Activated B cell treated with CpG ODN at 0.5 μM for 24 hours (primary cell): Measurements from ENCODE around the gene SRR. TPM values are rescaled to one million over a fixed set of nuclear protein-coding genes. Genes with fewer than 3 reads are reported as not detected.
A peak's percentile ranks its signal among the peaks of the same experiment; 100 is the strongest.

ENCODE experiments used
- ATAC-seq: fragments of 200-7000 bp; cut with Tn5 transposase; one replicate; pipeline ENCODE4 v1.10.0; 2021; ENCODE audit warnings: low read depth, mild to moderate bottlenecking, moderate library complexity
- CTCF ChIA-PET: fragments of 350-600 bp; sonication (Branson Sonifier 250); formaldehyde crosslinking; loops from one replicate; lab custom pipeline; 2021; ENCODE audit warnings: antibody characterized with exemption; lab: Charles Lee
- POLR2A ChIA-PET: fragments of 350-600 bp; sonication (Branson Sonifier 250); formaldehyde crosslinking; loops from one replicate; lab custom pipeline; 2021; ENCODE audit warnings: antibody characterized with exemption; lab: Charles Lee
- DNase-seq: peaks from one replicate; pipeline ENCODE4 v3.0.0; 2022
- H3K27ac Mint-ChIP-seq: one replicate; pipeline ENCODE4 v1.8.0; 2020; ENCODE audit warnings: mixed read lengths
- H3K27me3 Mint-ChIP-seq: one replicate; pipeline ENCODE4 v1.8.0; 2021; ENCODE audit warnings: mixed read lengths
- H3K36me3 Mint-ChIP-seq: one replicate; pipeline ENCODE4 v1.8.0; 2021; ENCODE audit warnings: low read depth, mixed read lengths
- H3K4me1 Mint-ChIP-seq: one replicate; pipeline ENCODE4 v1.8.0; 2021; ENCODE audit warnings: mixed read lengths
- H3K4me3 Mint-ChIP-seq: one replicate; pipeline ENCODE4 v1.8.0; 2020; ENCODE audit warnings: mild to moderate bottlenecking, mixed read lengths
- H3K9me3 Mint-ChIP-seq: one replicate; pipeline ENCODE4 v1.8.0; 2020; ENCODE audit warnings: mixed read lengths
- intact Hi-C: fragments of 100-400 bp; cut with micrococcal nuclease; formaldehyde crosslinking; loops from one replicate; pipeline ENCODE4 v1.15.1; 2024
- total RNA-seq: library from RNA; stranded (reverse); gene quantifications from 2 replicates; pipeline ENCODE4 v1.2.3, GENCODE V29; 2022
- TF ChIP-seq, protein P1 (sequence below): fragments of 200-600 bp; IDR thresholded peaks from one replicate; pipeline ENCODE4 v1.8.0; 2022; ENCODE audit warnings: antibody characterized with exemption, mild to moderate bottlenecking

The SRR gene
- total RNA-seq, 1 donor from 2014 or later = 5.7 TPM

- ATAC-seq (no peak), DNase-seq (no peak)
- intact Hi-C loops = no loop called here
- H3K36me3 Mint-ChIP-seq = peaks cover 41% of the 10 kb centered on the region
- no peak overlapping the region for H3K4me3 Mint-ChIP-seq
- ChIA-PET CTCF (interaction anchor here (1.0 to 1.6 kb wide), 2 partner anchors 22 to 23 kb away, joined by 4 read pairs; no protein-coding TSS in a partner anchor), POLR2A (no interaction called here)
- peak overlapping the region; percentile 93 for H3K27ac Mint-ChIP-seq
- H3K4me1 Mint-ChIP-seq = peaks cover 20% of the 10 kb centered on the region
- H3K9me3 Mint-ChIP-seq = no peaks in the 10 kb centered on the region
- TF ChIP-seq, protein P1, sequence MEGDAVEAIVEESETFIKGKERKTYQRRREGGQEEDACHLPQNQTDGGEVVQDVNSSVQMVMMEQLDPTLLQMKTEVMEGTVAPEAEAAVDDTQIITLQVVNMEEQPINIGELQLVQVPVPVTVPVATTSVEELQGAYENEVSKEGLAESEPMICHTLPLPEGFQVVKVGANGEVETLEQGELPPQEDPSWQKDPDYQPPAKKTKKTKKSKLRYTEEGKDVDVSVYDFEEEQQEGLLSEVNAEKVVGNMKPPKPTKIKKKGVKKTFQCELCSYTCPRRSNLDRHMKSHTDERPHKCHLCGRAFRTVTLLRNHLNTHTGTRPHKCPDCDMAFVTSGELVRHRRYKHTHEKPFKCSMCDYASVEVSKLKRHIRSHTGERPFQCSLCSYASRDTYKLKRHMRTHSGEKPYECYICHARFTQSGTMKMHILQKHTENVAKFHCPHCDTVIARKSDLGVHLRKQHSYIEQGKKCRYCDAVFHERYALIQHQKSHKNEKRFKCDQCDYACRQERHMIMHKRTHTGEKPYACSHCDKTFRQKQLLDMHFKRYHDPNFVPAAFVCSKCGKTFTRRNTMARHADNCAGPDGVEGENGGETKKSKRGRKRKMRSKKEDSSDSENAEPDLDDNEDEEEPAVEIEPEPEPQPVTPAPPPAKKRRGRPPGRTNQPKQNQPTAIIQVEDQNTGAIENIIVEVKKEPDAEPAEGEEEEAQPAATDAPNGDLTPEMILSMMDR = no peak
- H3K27me3 Mint-ChIP-seq = no peaks in the 10 kb centered on the region
Observed at GRCh38 chr17:2267354-2267753, 36.4 kb upstream of the SRR start.

DNA sequence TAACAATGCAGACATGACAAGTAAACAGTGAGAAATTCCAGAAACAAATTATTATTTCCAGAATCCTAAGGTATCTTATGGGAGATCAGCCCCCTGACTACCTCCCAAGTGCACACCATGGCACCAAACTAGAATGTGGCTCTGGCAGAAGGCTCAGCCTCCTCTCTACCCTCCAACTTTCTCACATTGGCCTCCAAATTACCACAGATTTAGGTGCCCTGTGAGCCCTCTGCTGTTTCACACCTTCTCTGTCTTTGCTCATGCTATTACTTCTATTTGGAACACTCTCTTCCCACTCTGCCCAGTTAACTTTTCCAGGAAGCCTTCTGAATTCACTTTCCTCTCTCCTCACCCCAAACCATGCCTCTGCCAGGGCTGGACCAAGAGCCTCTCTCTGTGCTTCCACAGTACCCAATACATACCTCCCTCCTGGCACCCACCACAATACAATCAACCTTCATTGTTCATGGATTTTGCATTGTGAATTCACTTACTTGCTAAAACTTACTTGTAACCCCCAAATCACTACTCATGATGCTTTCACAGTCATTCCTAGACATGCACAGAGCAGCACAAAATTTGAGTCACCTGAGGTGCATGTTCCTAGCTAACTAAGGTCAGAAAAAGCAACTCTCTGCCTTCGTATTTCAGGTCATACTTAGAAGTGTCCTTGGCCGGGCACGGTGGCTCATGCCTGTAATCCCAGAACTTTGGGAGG, 31.6 kb upstream of the SRR start:
- no peak overlapping the region for H3K27ac Mint-ChIP-seq
- POLR2A ChIA-PET = no interaction called here
- H3K4me3 Mint-ChIP-seq = no peak overlapping the region

GRCh38 chr17:2274414-2274813, 29.3 kb upstream of the SRR start:
- Mint-ChIP-seq H3K4me1 (no peaks in the 10 kb centered on the region), H3K9me3 (no peaks in the 10 kb centered on the region), H3K27ac (no peak overlapping the region), H3K27me3 (no peaks in the 10 kb centered on the region), H3K36me3 (peaks cover 51% of the 10 kb centered on the region), H3K4me3 (no peak overlapping the region)
- ATAC-seq = no peak
- POLR2A ChIA-PET = no interaction called here
- no peak for DNase-seq
- CTCF ChIA-PET = no interaction called here
- TF ChIP-seq, protein P1 = no peak
- intact Hi-C loops = no loop called here

More for the DNA sequence above, 31.6 kb upstream of the SRR start:
- H3K9me3 Mint-ChIP-seq = no peaks in the 10 kb centered on the region
- TF ChIP-seq, protein P1 = no peak
- peaks cover 49% of the 10 kb centered on the region for H3K36me3 Mint-ChIP-seq
- no peaks in the 10 kb centered on the region for H3K27me3 Mint-ChIP-seq
- peaks cover 1% of the 10 kb centered on the region for H3K4me1 Mint-ChIP-seq
- ATAC-seq (no peak), DNase-seq (no peak)
- intact Hi-C loops = no loop called here
- CTCF ChIA-PET = no interaction called here

DNA sequence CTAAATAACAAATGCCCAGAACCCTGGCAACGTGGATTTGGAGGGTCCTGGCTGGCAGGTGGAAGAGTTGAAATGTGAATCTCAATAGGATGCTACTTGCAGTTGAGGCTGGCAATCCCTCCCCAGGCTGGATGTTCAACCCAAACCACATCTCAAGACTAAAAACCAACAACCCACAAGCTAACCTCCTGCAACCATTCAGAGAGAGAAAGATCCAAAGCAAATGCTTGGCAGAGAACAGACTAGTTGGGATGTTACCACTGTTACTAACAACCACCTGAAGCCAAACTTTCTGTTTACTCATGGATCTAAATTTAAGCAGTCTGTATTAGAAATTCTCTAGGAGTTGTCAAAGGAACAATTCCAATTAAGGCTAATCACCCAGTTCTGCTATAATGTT, 28.0 kb upstream of the SRR start:
- H3K27ac Mint-ChIP-seq = no peak overlapping the region
- H3K27me3 Mint-ChIP-seq = no peaks in the 10 kb centered on the region
- no peak overlapping the region for H3K4me3 Mint-ChIP-seq
- H3K4me1 Mint-ChIP-seq = no peaks in the 10 kb centered on the region
- POLR2A ChIA-PET = interaction anchor here (0.6 kb wide), 1 partner anchor 107 kb away, joined by 3 read pairs; no protein-coding TSS in a partner anchor
- ATAC-seq (no peak), DNase-seq (no peak)
- intact Hi-C loops = loop anchor here (1.0 kb wide), 1 partner anchor 11 kb away; no protein-coding TSS in a partner anchor
- CTCF ChIA-PET = interaction anchor here (0.8 kb wide), 1 partner anchor 11 kb away, joined by 3 read pairs; no protein-coding TSS in a partner anchor
- H3K36me3 Mint-ChIP-seq = peaks cover 49% of the 10 kb centered on the region
- H3K9me3 Mint-ChIP-seq = no peaks in the 10 kb centered on the region
- TF ChIP-seq, protein P1 = no peak

DNA sequence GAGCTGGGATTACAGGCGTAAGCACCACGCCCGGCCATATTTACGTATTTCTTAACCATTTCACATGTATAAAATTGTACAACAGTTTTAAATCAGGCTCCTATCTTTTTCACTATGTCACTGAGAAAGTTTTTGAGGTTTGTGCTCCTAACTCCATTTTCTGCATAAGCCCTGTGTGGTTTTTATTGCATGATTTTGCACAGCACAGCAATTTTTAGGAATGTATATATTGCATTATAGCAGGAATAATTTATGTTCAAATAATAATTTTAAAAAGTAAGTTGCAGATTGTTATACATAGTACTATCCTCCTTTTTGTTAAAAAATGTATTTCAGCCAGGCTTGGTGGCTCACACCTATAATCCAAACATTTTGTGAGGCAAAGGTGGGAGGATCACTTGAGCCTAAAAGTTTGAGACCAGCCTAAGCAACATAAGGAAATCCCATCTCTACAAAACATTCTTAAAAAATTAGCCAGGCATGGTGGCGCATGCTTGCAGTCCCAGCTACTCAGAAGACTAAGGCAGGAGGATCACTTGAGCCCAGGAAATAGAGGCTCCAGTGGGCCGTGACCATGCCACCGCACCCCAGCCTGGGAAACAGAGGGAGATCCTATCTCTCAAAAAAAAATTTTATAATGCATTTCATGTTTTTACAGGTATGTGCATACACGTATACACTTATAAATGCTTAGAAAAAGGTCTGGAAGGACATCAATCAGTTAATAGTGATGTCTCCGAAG, 26.1 kb upstream of the SRR start:
- H3K4me3 Mint-ChIP-seq = no peak overlapping the region
- no peaks in the 10 kb centered on the region for H3K4me1 Mint-ChIP-seq
- intact Hi-C loops = no loop called here
- ChIA-PET CTCF (no interaction called here), POLR2A (no interaction called here)
- TF ChIP-seq, protein P1 = no peak
- no peak overlapping the region for H3K27ac Mint-ChIP-seq
- DNase-seq = no peak
- H3K27me3 Mint-ChIP-seq = no peaks in the 10 kb centered on the region
- peaks cover 62% of the 10 kb centered on the region for H3K36me3 Mint-ChIP-seq
- no peaks in the 10 kb centered on the region for H3K9me3 Mint-ChIP-seq
- ATAC-seq = no peak
